ENCODE measurements around the gene PCDHB13.
"Not testable (repeated sequence)": the region's sequence is repeated elsewhere in the genome, so short reads cannot be mapped to it uniquely, and the experiment has no call there.

PCDHB13 gene

GRCh38 chr5:141213656-141214339, at the start of gene PCDHB13:
Gene PCDHB13, plus strand, starts transcription at chr5:141213919. Its CDS starts 205 bp downstream, at chr5:141214124.
- DNase-seq (ENCODE audit: low spot score), result not testable (repeated sequence)

DNA sequence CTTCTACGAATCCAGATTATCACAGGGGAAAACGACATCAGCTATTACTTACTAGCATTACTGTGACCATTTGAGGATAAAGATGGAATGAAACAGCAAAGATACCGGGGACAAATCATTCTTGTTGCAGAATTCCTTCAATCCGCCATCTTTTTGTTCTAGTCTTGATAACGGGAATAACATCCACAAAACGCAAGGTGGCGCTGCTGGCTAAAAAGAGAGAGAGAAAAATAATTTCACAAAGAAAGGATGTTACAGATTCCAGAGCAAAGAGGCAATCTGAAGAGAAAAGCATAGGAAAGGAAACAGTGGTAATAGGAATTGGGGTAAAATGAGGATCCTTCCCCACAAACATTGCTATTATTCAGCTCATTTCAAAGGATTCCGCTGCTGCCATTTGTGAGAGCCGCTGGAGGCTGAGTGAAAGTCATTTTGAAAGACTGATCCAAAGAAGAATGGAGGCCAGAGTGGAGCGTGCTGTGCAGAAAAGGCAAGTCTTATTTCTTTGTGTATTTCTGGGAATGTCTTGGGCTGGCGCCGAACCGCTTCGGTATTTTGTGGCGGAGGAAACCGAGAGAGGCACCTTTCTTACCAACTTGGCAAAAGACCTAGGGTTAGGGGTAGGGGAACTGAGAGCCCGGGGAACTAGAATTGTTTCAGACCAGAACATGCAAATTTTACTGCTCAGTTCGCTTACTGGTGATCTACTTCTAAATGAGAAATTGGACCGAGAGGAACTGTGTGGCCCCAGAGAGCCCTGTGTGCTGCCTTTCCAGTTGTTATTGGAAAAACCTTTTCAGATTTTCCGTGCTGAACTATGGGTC, 41.1 kb upstream of the PCDHB13 start, which contains the start of gene PCDHB7:
Gene PCDHB7 (plus strand): TSS at position 264 of the 824 bp plus-strand sequence. CDS start 192 bp downstream, at position 456.
- no peak for DNase-seq (ENCODE audit: low spot score)

- DNase-seq (ENCODE audit: low spot score), result not testable (repeated sequence)
These were observed 39.2 kb upstream of the PCDHB13 start for GRCh38 chr5:141174291-141175104.

- no peak for DNase-seq (ENCODE audit: low spot score)
These were observed 37.8 kb upstream of the PCDHB13 start for GRCh38 chr5:141175933-141176332.

DNA sequence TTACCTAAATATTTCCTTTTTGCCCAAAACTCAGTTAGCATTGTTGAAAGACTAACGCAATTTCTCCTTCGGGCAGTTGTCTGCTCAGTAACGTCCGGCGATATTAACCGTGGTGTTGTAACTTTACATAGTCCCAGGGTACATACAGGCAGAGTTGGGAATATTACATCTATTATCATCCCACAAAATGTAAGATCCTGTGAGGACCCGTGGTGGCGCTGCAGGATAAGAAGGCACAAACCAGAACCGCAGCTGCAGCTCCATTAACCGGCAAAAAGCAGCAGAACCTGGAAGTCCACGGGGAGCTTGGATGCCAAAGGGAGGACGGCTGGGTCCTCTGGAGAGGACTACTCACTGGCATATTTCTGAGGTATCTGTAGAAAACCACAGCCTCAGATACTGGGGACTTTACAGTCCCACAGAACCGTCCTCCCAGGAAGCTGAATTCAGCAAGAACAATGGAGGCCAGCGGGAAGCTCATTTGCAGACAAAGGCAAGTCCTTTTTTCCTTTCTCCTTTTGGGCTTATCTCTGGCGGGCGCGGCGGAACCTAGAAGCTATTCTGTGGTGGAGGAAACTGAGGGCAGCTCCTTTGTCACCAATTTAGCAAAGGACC, 36.0 kb upstream of the PCDHB13 start, which contains the start of gene PCDHB8:
Gene PCDHB8 (plus strand): TSS at position 214 of the 615 bp plus-strand sequence. CDS start 245 bp downstream, at position 459.
- DNase-seq (ENCODE audit: low spot score), result not testable (repeated sequence)

GRCh38 chr5:141179371-141179770, 34.3 kb upstream of the PCDHB13 start:
- DNase-seq (ENCODE audit: low spot score), result not testable (repeated sequence)

DNA sequence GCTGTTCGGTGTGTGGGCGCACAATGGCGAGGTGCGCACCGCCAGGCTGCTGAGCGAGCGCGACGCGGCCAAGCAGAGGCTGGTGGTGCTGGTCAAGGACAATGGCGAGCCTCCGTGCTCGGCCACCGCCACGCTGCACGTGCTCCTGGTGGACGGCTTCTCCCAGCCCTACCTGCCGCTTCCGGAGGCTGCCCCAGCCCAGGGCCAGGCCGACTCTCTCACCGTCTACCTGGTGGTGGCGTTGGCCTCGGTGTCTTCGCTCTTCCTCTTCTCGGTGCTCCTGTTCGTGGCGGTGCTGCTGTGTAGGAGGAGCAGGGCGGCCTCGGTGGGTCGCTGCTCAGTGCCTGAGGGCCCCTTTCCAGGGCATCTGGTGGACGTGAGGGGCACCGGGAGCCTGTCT, 33.8 kb upstream of the PCDHB13 start:
- DNase-seq (ENCODE audit: low spot score), result not testable (repeated sequence)

DNA sequence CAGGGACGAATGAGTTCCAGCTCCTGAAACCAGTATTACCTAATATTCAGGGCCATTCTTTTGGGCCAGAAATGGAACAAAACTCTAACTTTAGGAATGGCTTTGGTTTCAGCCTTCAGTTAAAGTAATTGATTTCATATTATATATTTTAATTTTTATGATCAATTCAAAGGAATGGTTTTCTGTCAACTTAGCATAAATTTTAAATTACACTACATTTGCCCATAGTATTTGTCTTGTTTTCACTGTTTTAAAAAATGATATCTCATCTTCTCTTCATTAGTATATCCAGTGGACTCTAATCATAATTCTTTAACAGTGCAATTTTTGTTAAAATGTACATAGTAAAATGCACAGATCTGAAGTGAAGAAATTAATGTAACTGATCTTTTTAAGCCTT, 33.4 kb upstream of the PCDHB13 start:
- DNase-seq (ENCODE audit: low spot score), result no peak

GRCh38 chr5:141182248-141182647, 31.5 kb upstream of the PCDHB13 start, which contains the start of gene PCDHB16:
Gene PCDHB16, plus strand, starts transcription at chr5:141182387. Its CDS starts 173 bp downstream, at chr5:141182560.
- DNase-seq (ENCODE audit: low spot score), result no peak

- not testable (repeated sequence) for DNase-seq (ENCODE audit: low spot score)
These were observed 29.4 kb upstream of the PCDHB13 start for GRCh38 chr5:141184117-141184855.

DNA sequence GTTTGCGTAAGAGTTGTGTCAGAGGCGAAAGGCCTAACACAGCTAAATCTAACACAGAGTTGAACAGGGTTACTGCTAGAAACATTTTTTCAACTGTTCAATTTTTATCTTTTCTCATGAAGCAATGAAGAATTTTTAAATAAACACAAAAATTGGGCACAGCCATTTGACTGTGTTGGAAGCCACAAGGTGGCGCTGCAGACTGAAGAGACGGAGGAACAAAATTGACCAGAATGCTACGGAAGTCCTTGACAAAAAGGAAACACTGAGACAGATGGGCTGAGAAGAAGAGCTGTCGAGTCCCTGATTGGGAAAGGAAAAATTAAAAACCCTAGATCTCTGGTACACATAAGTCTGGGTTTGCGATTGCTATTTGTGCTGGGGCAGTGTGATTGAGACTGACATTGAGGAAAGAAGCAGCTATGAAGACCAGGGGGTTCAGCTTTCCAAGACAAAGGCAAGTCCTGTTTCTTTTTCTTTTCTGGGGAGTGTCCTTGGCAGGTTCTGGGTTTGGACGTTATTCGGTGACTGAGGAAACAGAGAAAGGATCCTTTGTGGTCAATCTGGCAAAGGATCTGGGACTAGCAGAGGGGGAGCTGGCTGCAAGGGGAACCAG, 26.7 kb upstream of the PCDHB13 start, which contains the start of gene PCDHB9:
Gene PCDHB9 (plus strand): TSS at position 265 of the 616 bp plus-strand sequence. CDS start 158 bp downstream, at position 423.
- DNase-seq (ENCODE audit: low spot score), result no peak

GRCh38 chr5:141188682-141189081, 25.0 kb upstream of the PCDHB13 start:
- not testable (repeated sequence) for DNase-seq (ENCODE audit: low spot score)

- not testable (repeated sequence) for DNase-seq (ENCODE audit: low spot score)
These were observed 24.6 kb upstream of the PCDHB13 start for GRCh38 chr5:141189131-141189530.

GRCh38 chr5:141192110-141192725, 21.5 kb upstream of the PCDHB13 start, which contains the start of gene PCDHB10:
Gene PCDHB10, plus strand, starts transcription at chr5:141192353. Its CDS starts 200 bp downstream, at chr5:141192553.
- peak; percentile 9 for DNase-seq (ENCODE audit: low spot score)

DNA sequence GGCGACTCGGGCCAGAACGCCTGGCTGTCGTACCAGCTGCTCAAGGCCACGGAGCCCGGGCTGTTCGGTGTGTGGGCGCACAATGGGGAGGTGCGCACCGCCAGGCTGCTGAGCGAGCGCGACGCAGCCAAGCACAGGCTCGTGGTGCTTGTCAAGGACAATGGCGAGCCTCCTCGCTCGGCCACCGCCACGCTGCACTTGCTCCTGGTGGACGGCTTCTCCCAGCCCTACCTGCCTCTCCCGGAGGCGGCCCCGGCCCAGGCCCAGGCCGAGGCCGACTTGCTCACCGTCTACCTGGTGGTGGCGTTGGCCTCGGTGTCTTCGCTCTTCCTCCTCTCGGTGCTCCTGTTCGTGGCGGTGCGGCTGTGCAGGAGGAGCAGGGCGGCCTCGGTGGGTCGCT, 19.4 kb upstream of the PCDHB13 start:
- not testable (repeated sequence) for DNase-seq (ENCODE audit: low spot score)

DNA sequence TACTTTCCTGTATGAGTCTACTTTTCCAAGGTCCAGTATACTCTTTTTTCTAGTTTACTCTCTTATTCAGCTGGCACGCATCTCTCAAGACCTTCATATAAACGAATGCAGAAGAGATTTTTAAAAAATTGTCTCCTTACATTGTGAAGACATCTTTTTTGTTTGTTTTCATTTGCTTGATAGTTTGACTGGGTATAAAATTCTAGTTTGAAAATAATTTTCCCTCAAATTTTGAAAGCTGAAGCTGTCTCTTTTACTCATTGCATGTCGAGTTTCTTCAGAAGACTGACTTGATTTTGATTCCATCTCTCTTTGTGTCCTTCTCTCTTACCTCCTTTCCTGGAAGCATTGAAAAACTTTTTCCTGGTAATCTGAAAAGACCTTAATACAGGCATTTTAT, 17.4 kb upstream of the PCDHB13 start:
- DNase-seq (ENCODE audit: low spot score), result no peak

DNA sequence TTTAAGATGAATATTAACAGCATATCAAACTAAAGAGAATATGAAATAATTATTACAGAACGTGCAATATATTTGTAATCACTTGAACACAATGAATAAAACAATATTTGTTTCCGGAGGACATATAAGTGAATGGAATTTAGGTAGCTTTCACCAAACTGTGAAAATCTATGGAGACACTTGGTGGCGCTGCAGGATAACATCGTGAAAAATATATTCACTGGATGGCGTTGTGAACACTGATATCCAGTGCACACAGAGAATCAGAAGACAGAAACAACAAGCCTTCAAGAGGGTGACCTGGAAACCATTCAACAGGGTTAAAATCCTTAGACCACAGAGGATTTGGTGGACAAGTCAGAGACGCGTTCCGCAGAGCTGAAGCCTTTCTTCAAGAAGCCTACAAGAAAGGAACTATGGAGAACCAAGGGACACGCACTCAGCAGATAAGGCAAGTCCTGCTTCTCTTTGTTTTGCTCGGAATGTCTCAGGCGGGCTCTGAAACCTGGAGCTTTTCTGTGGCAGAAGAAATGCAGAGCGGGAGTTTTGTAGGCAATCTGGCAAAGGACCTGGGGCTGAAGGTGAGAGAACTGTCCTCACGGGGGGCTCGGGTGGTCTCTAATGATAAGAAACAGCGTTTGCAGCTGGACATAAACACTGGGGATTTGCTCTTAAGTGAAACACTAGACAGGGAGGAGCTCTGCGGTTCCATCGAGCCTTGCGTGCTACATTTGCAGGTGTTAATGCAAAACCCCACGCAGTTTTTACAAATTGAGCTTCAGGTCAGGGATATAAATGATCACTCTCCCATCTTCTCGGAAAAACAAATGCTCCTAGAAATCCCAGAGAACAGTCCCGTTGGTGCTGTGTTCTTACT, 14.1 kb upstream of the PCDHB13 start, which contains the start of gene PCDHB11:
Gene PCDHB11 (plus strand): TSS at position 269 of the 877 bp plus-strand sequence. CDS start 148 bp downstream, at position 417.
- DNase-seq (ENCODE audit: low spot score), result no peak

DNA sequence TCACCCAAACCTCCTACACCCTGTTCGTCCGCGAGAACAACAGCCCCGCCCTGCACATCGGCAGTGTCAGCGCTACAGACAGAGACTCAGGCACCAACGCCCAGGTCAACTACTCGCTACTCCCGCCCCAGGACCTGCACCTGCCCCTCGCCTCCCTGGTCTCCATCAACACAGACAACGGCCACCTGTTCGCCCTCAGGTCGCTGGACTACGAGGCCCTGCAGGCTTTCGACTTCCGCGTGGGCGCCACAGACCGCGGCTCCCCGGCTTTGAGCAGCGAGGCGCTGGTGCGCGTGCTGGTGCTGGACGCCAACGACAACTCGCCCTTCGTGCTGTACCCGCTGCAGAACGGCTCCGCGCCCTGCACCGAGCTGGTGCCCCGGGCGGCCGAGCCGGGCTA, 12.6 kb upstream of the PCDHB13 start:
- not testable (repeated sequence) for DNase-seq (ENCODE audit: low spot score)
